GM12892 (cell line): ENCODE measurements around the gene CRLF2.

Source experiments
- DNase-seq: peaks from one replicate; pipeline ENCODE4 v3.0.0; 2011; ENCODE audit not compliant: insufficient read length
- FAIRE-seq: peaks from 2 replicates; lab custom pipeline; 2011; peaks lifted over from hg19 to GRCh38; lab: Jason Lieb, UNC
- POLR2A ChIP-seq: IDR thresholded peaks from 2 replicates; pipeline ENCODE4 v1.6.1; 2011; ENCODE audit warnings: low read depth, low read length, control low read depth
- POLR2AphosphoS5 ChIP-seq: IDR thresholded peaks from 2 replicates; pipeline ENCODE4 v1.6.1; 2011; ENCODE audit warnings: low read depth, low read length, control low read depth
- TAF1 ChIP-seq: IDR thresholded peaks from 2 replicates; pipeline ENCODE4 v1.6.1; 2011; ENCODE audit warnings: low read depth, mild to moderate bottlenecking, control low read depth, low read length, borderline replicate concordance

Gene CRLF2

DNA sequence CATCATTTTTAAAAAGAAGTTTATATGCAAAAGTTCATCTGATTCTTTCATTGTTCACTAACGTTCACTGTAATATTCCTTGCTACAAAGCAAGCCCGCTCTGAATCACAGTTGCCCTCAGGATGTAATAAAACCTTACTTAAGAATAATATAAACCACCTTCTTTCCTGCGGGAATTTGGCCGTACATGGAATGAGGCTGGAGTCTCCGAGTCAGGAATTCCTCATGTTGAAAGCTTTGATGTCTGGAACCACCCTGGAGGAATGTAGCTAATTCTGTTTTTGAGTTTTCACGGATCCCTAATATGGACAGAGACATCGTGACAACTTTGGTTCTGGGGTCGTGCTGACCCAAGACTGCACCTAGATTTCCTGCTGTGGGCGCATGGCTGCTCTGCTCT, 58.5 kb downstream of the CRLF2 start:
- no peak for FAIRE-seq
- TF ChIP-seq POLR2AphosphoS5 (no peak), TAF1 (no peak), POLR2A (no peak)
- DNase-seq = no peak

DNA sequence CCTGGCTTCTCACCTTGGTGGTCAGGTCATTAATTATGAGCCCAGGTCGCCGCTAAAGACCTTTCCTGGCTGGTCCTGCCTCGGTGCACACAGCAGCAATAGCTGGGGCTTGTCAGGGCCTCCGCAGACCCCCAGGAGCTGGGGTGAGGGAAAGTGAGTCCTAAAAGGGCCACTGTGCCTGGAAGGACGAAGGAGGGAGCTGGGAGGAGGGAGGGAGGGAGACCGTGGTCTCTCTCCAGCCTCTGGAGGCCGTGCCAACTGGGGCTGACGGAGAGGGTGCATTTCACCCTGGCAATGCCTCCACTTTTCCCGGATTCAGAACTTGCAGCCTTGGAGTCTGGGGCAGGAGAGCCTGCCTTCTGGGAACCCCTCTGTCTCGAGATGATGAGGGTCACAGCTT, 60.4 kb downstream of the CRLF2 start:
- FAIRE-seq (no peak), DNase-seq (no peak)
- TF ChIP-seq POLR2AphosphoS5 (no peak), TAF1 (no peak), POLR2A (no peak)

DNA sequence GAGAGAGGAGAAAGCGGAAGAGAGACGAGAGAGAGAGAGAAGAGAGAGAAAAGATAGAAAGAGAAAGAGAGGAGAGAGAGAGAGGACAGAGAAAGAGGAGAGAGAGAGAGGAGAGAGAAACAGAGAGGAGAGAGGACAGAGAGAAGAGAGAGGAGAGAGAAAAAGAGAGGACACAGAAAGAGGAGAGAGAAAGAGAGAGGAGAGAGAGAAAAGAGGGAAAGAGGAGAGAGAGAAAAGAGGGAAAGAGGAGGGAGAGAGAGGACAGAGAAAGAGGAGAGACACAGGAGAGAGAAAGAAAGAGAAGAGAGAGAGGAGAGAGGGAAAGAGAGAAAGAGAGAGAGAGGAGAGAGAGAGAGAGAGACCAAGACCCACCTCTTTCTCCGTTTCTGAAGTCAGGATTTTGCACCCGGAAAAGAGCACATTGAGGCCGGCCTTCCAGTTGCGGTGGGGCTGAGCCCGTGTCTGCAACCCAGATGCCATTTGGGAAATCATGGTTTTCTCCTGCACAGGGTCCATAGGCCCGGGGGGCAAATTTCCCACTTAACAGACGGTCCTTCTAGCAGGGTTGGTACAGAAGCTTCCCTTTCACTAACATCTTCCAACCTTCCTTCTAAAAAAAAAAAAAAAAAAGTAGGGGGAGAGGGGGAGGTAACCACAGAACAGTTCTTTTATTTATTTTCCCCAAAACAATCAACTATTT, 60.9 kb downstream of the CRLF2 start:
- TF ChIP-seq POLR2AphosphoS5 = no peak
- no peak for TF ChIP-seq POLR2A
- no peak for TF ChIP-seq TAF1
- FAIRE-seq (no peak), DNase-seq (no peak)

DNA sequence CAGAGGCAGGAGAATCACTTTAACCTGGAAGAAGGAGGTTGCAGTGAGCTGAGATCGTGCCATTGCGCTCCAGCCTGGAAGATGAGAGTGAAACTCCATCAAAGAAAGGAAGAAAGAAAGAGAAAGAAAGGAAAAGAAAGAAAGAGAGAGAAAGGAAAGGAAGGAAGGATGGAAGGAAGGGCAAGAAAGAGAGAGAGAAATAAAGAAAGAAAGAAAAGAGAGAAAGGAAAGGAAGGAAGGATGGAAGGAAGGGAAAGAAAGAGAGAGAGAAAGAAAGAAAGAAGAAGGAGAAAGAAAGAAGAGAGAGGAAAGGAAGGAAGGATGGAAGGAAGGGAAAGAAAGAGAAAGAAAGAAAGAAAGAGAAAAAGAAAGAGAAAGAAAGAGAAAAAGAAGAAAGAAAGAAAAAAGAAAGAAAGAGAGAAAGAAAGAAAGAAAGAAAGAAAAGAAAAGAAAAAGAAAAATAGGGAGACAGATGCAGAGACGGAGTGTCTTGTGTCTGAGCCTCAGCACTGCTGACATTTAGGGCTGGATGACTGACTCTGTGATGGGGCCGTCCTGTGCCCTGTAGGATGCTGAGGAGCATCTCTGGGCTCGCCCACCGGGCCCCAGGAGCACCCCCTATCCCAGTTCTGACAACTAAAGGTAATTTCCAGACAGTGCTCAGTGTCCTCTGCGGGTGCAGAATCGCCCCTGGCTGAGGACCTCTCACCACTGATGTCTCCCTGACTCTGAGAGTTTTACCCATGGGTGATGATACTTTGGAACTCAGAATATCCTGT, 61.7 kb downstream of the CRLF2 start:
- FAIRE-seq = no peak
- TF ChIP-seq POLR2A (no peak), TAF1 (no peak), POLR2AphosphoS5 (no peak)
- no peak for DNase-seq

DNA sequence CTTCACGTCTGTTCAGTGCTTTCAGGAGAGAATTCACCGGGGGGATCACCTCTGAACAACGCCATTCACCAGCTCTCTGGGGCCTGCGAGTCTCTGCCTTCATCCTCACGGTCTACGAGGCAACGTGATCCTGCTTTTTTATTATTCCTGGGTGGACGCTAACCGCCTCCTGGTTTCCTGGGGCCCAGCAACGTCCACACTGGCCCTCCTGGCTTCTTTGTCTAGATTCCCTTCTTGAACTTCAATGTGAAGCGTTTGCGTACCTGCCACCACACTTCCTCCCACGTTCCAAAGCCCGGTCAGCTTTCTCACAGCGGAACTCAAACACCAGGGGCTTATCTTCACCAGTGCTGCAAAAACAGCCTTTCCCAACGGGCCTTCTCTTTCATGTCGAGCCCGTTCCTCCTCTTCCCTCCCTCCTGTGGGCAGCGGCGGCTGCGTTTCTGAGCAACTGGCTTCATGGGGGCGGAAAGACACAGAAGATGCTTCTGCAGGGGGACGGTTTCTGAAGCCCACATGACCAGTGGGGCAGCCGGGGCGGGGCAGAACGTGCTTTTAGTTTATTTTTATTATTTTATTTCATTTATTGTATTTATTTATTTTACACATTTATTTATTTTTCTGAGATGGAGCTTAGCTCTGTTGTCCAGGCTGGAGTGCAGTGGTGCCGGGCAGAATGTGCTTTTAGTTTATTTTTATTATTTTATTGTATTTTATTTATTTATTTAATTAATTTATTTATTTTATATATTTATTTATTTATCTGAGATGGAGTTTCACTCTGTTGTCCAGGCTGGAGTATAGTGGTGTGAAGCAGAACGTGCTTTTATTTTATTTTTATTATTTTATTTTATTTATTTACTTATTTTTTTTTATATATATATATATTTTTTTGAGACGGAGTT, 64.6 kb downstream of the CRLF2 start:
- no peak for FAIRE-seq
- DNase-seq = no peak
- TF ChIP-seq TAF1 (no peak), POLR2AphosphoS5 (no peak), POLR2A (no peak)

DNA sequence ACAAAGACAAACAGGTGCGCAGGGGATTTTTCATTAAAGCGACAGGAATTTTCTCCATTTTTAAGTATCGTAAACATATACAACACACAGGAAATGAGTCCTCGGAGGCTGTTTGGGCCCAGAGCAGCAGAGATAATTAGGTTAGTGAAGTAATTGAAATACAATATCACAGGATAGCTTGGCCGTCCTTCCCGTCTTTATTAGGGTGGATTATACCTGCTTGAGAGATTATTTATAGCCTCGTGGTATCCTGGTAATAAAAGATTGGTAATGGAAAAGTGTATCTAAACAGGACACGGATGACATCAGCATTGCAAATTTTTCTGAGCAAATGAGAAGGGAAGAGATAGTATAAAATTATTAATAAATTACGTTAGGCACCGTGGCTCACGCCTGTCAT, 68.2 kb downstream of the CRLF2 start:
- TF ChIP-seq TAF1 (no peak), POLR2AphosphoS5 (no peak), POLR2A (no peak)
- FAIRE-seq (no peak), DNase-seq (no peak)
